Endothelial cell of umbilical vein (primary cell): ENCODE results near the gene PRIMA1. TPM values are rescaled to one million over a fixed set of nuclear protein-coding genes. Genes with fewer than 3 reads are reported as not detected.

Source experiments
- BruUV-seq: library from RNA; stranded (reverse); fragments of 400-500 nt; replicated peaks from 2 replicates; lab custom pipeline; 2021; lab: Mats Ljungman, UMichigan
- CTCF ChIA-PET: fragments of 300-600, 350-600 bp; sonication (Branson Sonifier 250); formaldehyde crosslinking; loops from one replicate; lab custom pipeline; 2021; ENCODE audit warnings: antibody characterized with exemption, inconsistent platforms; lab: Charles Lee
- POLR2A ChIA-PET: fragments of 300-600, 350-600 bp; sonication (Branson Sonifier 250); formaldehyde crosslinking; loops from one replicate; lab custom pipeline; 2021; ENCODE audit warnings: antibody characterized with exemption, inconsistent platforms; lab: Charles Lee
- DNase-seq: peaks from one replicate; pipeline ENCODE4 v3.0.0-alpha.2; 2011; ENCODE audit warnings: low read depth, low spot score
- FAIRE-seq: peaks from 2 replicates; lab custom pipeline; 2011; peaks lifted over from hg19 to GRCh38; lab: Jason Lieb, UNC
- H2AFZ ChIP-seq: 2 replicates; pipeline ENCODE4 v1.6.0; 2012; ENCODE audit warnings: low read depth, low read length, control low read depth, inconsistent platforms
- H3K27ac ChIP-seq: 2 replicates; pipeline ENCODE4 v1.5.1; 2011; ENCODE audit warnings: low read depth, mild to moderate bottlenecking, control low read depth, low read length, moderate library complexity; ENCODE audit not compliant: insufficient read depth
- H3K27me3 ChIP-seq, 2 experiments: 2 replicates each; pipeline versions ENCODE4 v1.6.0 to v1.6.1; 2011; ENCODE audit warnings: low read length in 2 of 2, mixed read lengths in 1 of 2; ENCODE audit not compliant: control insufficient read depth in 2 of 2, insufficient read depth in 2 of 2
- H3K36me3 ChIP-seq, 2 experiments: 2 replicates in 1 of 2; 3 replicates in 1 of 2; pipeline ENCODE4 v1.5.1; 2011; ENCODE audit warnings: low read length in 2 of 2, mild to moderate bottlenecking in 1 of 2, moderate library complexity in 1 of 2; ENCODE audit not compliant: control insufficient read depth in 2 of 2, insufficient read depth in 2 of 2; ENCODE audit errors: extremely low read depth in 1 of 2
- H3K4me1 ChIP-seq: 3 replicates; pipeline ENCODE4 v1.5.1; 2011; ENCODE audit warnings: mild to moderate bottlenecking, low read length; ENCODE audit not compliant: control insufficient read depth, insufficient read depth; ENCODE audit errors: extremely low read depth
- H3K4me2 ChIP-seq: 2 replicates; pipeline ENCODE4 v1.6.1; 2011; ENCODE audit warnings: low read length, control low read depth, mixed read lengths; ENCODE audit not compliant: insufficient read depth
- H3K4me3 ChIP-seq, 3 experiments: fragments of 200-600 bp in 1 of 3; sonication (generic), shearing (Covaris generic) in 1 of 3; replicated peaks in 1 of 3; 2 replicates each; pipeline ENCODE4 v1.5.1; 2011 to 2016; ENCODE audit warnings: control low read depth in 3 of 3, low read length in 3 of 3, mild to moderate bottlenecking in 2 of 3, inconsistent platforms in 1 of 3, low read depth in 1 of 3, moderate library complexity in 1 of 3; ENCODE audit not compliant: insufficient read depth in 1 of 3
- H3K79me2 ChIP-seq: 2 replicates; pipeline ENCODE4 v1.6.0; 2012; ENCODE audit warnings: low read length, inconsistent platforms; ENCODE audit not compliant: control insufficient read depth, insufficient read depth
- H3K9ac ChIP-seq: replicated peaks from 2 replicates; pipeline ENCODE3; 2011; ENCODE audit warnings: low read length, control low read depth; ENCODE audit not compliant: insufficient read depth; ENCODE audit errors: extremely low read depth
- H3K9me1 ChIP-seq: replicated peaks from 3 replicates; pipeline ENCODE4 v1.6.0; 2011; ENCODE audit warnings: mild to moderate bottlenecking, low read length; ENCODE audit not compliant: control insufficient read depth, insufficient read depth; ENCODE audit errors: extremely low read depth
- H3K9me3 ChIP-seq: replicated peaks from 2 replicates; pipeline ENCODE4 v1.5.1; 2012; ENCODE audit warnings: low read length, inconsistent platforms; ENCODE audit not compliant: control insufficient read depth, insufficient read depth
- H4K20me1 ChIP-seq: replicated peaks from 2 replicates; pipeline ENCODE3; 2011; ENCODE audit warnings: mild to moderate bottlenecking, low read length; ENCODE audit not compliant: control insufficient read depth, insufficient read depth; ENCODE audit errors: extremely low read depth
- EZH2 ChIP-seq: IDR thresholded peaks from 2 replicates; pipeline ENCODE4 v1.6.1; 2012; ENCODE audit warnings: borderline replicate concordance, low read depth, mild to moderate bottlenecking, moderate library complexity, low read length, inconsistent platforms; ENCODE audit not compliant: severe bottlenecking
- FOS ChIP-seq: IDR thresholded peaks from 2 replicates; pipeline ENCODE4 v1.6.1; 2011; ENCODE audit warnings: mild to moderate bottlenecking, low read length, moderate library complexity, borderline replicate concordance; ENCODE audit not compliant: insufficient read depth
- GATA2 ChIP-seq: IDR thresholded peaks from 2 replicates; pipeline ENCODE4 v1.7.0; 2011; ENCODE audit warnings: low read depth, mild to moderate bottlenecking, moderate library complexity, mixed read lengths, low read length; ENCODE audit not compliant: insufficient read length, insufficient read depth
- JUN ChIP-seq: IDR thresholded peaks from 2 replicates; pipeline ENCODE4 v1.6.1; 2011; ENCODE audit warnings: borderline replicate concordance, low read depth; ENCODE audit not compliant: insufficient read length, insufficient read depth
- MYC ChIP-seq: IDR thresholded peaks from one replicate; pipeline ENCODE4 v1.6.1; 2011; ENCODE audit warnings: mild to moderate bottlenecking, low read depth, low read length
- POLR2A ChIP-seq: IDR thresholded peaks from 2 replicates; pipeline ENCODE4 v1.6.1; 2012; ENCODE audit warnings: low read depth, mild to moderate bottlenecking, control low read depth, low read length
- POLR2AphosphoS5 ChIP-seq: IDR thresholded peaks from 2 replicates; pipeline ENCODE4 v1.6.1; 2012; ENCODE audit warnings: low read depth, mild to moderate bottlenecking, control low read depth, low read length, moderate library complexity; ENCODE audit not compliant: insufficient read depth
- dilution Hi-C: fragments of 300-500 bp; cut with MboI; formaldehyde crosslinking; loops from one replicate; pipeline ENCODE4 v1.15.0; 2019; ENCODE audit warnings: low sequenced_read_pairs; ENCODE audit not compliant: extremely low pct_ligation_motif_present
- intact Hi-C: fragments of 100-400 bp; cut with micrococcal nuclease; formaldehyde crosslinking; loops from one replicate; pipeline ENCODE4 v1.10.0; 2022
- polyA plus RNA-seq, 4 experiments: library from polyadenylated mRNA; depleted of rRNA in 3 of 4; stranded (reverse) in 3 of 4; unstranded in 1 of 4; fragments of >200 nt; gene quantifications; 2 replicates each; pipeline versions ENCODE4 v1.2.1 to v1.2.3, GENCODE V29; 2011 to 2012; ENCODE audit warnings: missing spikeins in 1 of 4
- total RNA-seq: library from RNA; stranded (reverse); gene quantifications from 2 replicates; pipeline ENCODE4 v1.2.3, GENCODE V29; 2021
- TF ChIP-seq, protein P1 (sequence below): IDR thresholded peaks from 2 replicates; pipeline ENCODE4 v1.6.1; 2011; ENCODE audit not compliant: insufficient read depth, insufficient read length
- TF ChIP-seq, protein P2 (sequence below), 2 donors: IDR thresholded peaks; 1 replicate in 1 of 2; 2 replicates in 1 of 2; pipeline ENCODE4 v1.5.1; 2011; ENCODE audit warnings: low read length in 2 of 2, mild to moderate bottlenecking in 2 of 2, moderate library complexity in 2 of 2, control low read depth in 1 of 2, inconsistent platforms in 1 of 2, low read depth in 1 of 2; ENCODE audit not compliant: insufficient read depth in 1 of 2; ENCODE audit errors: extremely low read depth in 1 of 2

Gene PRIMA1
- total and polyA plus RNA-seq, 2 donors (not counting 3 experiments of a cell fraction or from before 2014, with no cell fraction given): not detected

DNA sequence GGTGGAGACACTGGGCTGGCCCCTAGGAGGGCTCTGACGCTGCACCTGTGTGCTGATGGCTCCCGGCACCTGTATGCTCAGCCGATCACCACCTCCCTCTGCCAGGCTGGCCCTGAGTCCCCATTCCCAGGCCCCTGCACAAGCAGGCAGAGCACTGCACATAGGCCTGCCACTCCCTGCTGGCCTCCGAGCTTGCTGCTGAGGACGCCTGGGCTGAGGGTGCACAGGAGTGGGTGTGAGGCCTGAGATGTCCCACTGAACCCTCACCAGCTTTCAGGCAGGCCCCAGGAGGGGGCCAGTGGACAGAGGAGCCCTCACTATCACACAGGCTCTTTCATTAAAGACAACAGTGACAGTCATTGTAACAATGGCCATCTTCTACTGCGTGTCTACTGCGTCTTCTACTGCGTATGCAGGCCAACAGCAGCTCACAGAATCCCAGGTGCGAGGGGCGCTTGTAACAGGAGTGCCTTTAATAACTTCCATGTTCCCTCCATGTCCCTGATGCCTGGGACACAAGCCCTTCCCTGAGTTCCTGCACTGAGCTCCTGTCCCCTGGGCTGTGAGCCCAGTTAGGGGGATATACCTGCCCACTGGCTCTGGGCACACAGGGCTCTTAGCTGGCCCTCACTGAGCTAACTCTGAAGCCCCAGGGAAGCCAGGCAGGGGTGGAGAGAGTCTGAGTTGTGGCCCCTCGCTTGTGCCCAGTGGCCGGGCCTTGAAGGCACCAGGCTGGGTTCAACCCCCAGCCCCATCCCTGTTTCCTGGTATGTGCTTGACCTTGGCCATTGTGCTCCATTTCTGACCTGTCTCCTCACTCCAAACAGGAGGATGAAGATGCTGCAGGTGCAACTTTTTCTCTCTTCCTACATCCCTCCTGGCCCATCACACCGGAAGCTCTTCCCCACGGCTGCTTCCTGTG is 71.3 kb downstream of the PRIMA1 start:
- BruUV-seq: no TSS peak
- Histone ChIP-seq H3K4me1 (no peaks in the 10 kb centered on the region), H3K9me1 (no peaks in the 10 kb centered on the region), H3K36me3 (no peaks in the 10 kb centered on the region), H3K9me3 (peaks cover 5% of the 10 kb centered on the region), H3K27ac (no peak overlapping the region), H3K27me3 (no peaks in the 10 kb centered on the region), H3K4me3 (no peak overlapping the region), H2AFZ (no peak overlapping the region), H3K9ac (no peak overlapping the region), H3K79me2 (no peaks in the 10 kb centered on the region), H4K20me1 (no peaks in the 10 kb centered on the region), H3K4me2 (no peak overlapping the region)
- no peak for DNase-seq
- FAIRE-seq: no peak
- intact Hi-C loops (no loop called here), dilution Hi-C loops (no loop called here)
- ChIA-PET CTCF (no interaction called here), POLR2A (no interaction called here)
- TF ChIP-seq, protein P1, sequence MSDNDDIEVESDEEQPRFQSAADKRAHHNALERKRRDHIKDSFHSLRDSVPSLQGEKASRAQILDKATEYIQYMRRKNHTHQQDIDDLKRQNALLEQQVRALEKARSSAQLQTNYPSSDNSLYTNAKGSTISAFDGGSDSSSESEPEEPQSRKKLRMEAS: no peak
- TF ChIP-seq FOS (no peak), GATA2 (no peak), POLR2AphosphoS5 (no peak), JUN (no peak), POLR2A (no peak), EZH2 (no peak), MYC (no peak)
- TF ChIP-seq, protein P2, sequence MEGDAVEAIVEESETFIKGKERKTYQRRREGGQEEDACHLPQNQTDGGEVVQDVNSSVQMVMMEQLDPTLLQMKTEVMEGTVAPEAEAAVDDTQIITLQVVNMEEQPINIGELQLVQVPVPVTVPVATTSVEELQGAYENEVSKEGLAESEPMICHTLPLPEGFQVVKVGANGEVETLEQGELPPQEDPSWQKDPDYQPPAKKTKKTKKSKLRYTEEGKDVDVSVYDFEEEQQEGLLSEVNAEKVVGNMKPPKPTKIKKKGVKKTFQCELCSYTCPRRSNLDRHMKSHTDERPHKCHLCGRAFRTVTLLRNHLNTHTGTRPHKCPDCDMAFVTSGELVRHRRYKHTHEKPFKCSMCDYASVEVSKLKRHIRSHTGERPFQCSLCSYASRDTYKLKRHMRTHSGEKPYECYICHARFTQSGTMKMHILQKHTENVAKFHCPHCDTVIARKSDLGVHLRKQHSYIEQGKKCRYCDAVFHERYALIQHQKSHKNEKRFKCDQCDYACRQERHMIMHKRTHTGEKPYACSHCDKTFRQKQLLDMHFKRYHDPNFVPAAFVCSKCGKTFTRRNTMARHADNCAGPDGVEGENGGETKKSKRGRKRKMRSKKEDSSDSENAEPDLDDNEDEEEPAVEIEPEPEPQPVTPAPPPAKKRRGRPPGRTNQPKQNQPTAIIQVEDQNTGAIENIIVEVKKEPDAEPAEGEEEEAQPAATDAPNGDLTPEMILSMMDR (IDR thresholded peaks at IDR 0.05; ENCODE audit: extremely low read depth in 1 of 2, insufficient read depth in 1 of 2, low read depth in 1 of 2, low read length in 2 of 2): no peak
